Measurements from ENCODE around the gene FRZB. TPM values are rescaled to one million over a fixed set of nuclear protein-coding genes. Genes with fewer than 3 reads are reported as not detected.

The FRZB gene
- total RNA-seq, 1 experiment from 2014 or later: 1.8 TPM

- no TSS peak for BruUV-seq (replicated peaks)
- no peak for TF ChIP-seq EZH2 (IDR thresholded peaks at IDR 0.05; ENCODE audit: borderline replicate concordance, low read depth, low read length, poor library complexity, severe bottlenecking)
- no peak for TF ChIP-seq CTCF (conservative IDR thresholded peaks at IDR 0.05; ENCODE audit: low read depth, low read length)
- no peaks in the 10 kb centered on the region for H3K9me3 ChIP-seq (ENCODE audit: low read depth, low read length, poor library complexity, severe bottlenecking)
- CTCF ChIA-PET: no interaction called here
- intact Hi-C loops (cut with micrococcal nuclease; ENCODE audit: unreplicated experiment): no loop called here
- POLR2A ChIA-PET (ENCODE audit: low non-redundant PET): no interaction called here
- no peaks in the 10 kb centered on the region for H3K36me3 ChIP-seq (ENCODE audit: insufficient read depth, low read length, poor library complexity, severe bottlenecking)
- H3K27me3 ChIP-seq (replicated peaks; ENCODE audit: insufficient read depth, low read depth, low read length, poor library complexity): no peaks in the 10 kb centered on the region
- H3K27ac ChIP-seq (ENCODE audit: low read depth, low read length, poor library complexity, severe bottlenecking): no peak overlapping the region
- no peak overlapping the region for H3K4me3 ChIP-seq (ENCODE audit: low read depth, low read length, poor library complexity, severe bottlenecking)
- DNase-seq (ENCODE audit: low spot score): no peak
- peaks cover 22% of the 10 kb centered on the region for H3K4me1 ChIP-seq (ENCODE audit: insufficient read depth, low read length, poor library complexity, severe bottlenecking)
These were observed 23.9 kb upstream of the FRZB start for GRCh38 chr2:182890305-182890704.

- BruUV-seq (replicated peaks): no TSS peak
- no peaks in the 10 kb centered on the region for H3K36me3 ChIP-seq (ENCODE audit: insufficient read depth, low read length, poor library complexity, severe bottlenecking)
- no peak overlapping the region for H3K4me3 ChIP-seq (ENCODE audit: low read depth, low read length, poor library complexity, severe bottlenecking)
- TF ChIP-seq CTCF (conservative IDR thresholded peaks at IDR 0.05; ENCODE audit: low read depth, low read length): no peak
- TF ChIP-seq EZH2 (IDR thresholded peaks at IDR 0.05; ENCODE audit: borderline replicate concordance, low read depth, low read length, poor library complexity, severe bottlenecking): no peak
- no peaks in the 10 kb centered on the region for H3K9me3 ChIP-seq (ENCODE audit: low read depth, low read length, poor library complexity, severe bottlenecking)
- no peaks in the 10 kb centered on the region for H3K27me3 ChIP-seq (replicated peaks; ENCODE audit: insufficient read depth, low read depth, low read length, poor library complexity)
- H3K27ac ChIP-seq (ENCODE audit: low read depth, low read length, poor library complexity, severe bottlenecking): no peak overlapping the region
- POLR2A ChIA-PET (ENCODE audit: low non-redundant PET): no interaction called here
- intact Hi-C loops (cut with micrococcal nuclease; ENCODE audit: unreplicated experiment): no loop called here
- H3K4me1 ChIP-seq (ENCODE audit: insufficient read depth, low read length, poor library complexity, severe bottlenecking): peaks cover 22% of the 10 kb centered on the region
- CTCF ChIA-PET: no interaction called here
- DNase-seq (ENCODE audit: low spot score): no peak
These were observed 21.4 kb upstream of the FRZB start for GRCh38 chr2:182887753-182888415.

- TF ChIP-seq EZH2 (IDR thresholded peaks at IDR 0.05; ENCODE audit: borderline replicate concordance, low read depth, low read length, poor library complexity, severe bottlenecking) (no peak), CTCF (conservative IDR thresholded peaks at IDR 0.05; ENCODE audit: low read depth, low read length) (no peak)
- BruUV-seq (replicated peaks): no TSS peak
- no peak for DNase-seq (ENCODE audit: low spot score)
- Histone ChIP-seq H3K36me3 (ENCODE audit: insufficient read depth, low read length, poor library complexity, severe bottlenecking) (no peaks in the 10 kb centered on the region), H3K27me3 (replicated peaks; ENCODE audit: insufficient read depth, low read depth, low read length, poor library complexity) (no peaks in the 10 kb centered on the region), H3K27ac (ENCODE audit: low read depth, low read length, poor library complexity, severe bottlenecking) (no peak overlapping the region), H3K4me1 (ENCODE audit: insufficient read depth, low read length, poor library complexity, severe bottlenecking) (peaks cover 16% of the 10 kb centered on the region), H3K9me3 (ENCODE audit: low read depth, low read length, poor library complexity, severe bottlenecking) (no peaks in the 10 kb centered on the region), H3K4me3 (ENCODE audit: low read depth, low read length, poor library complexity, severe bottlenecking) (no peak overlapping the region)
- POLR2A ChIA-PET (ENCODE audit: low non-redundant PET): interaction anchor here (0.6 kb wide), 1 partner anchor 172 kb away, joined by 3 read pairs; no protein-coding TSS in a partner anchor
- intact Hi-C loops (cut with micrococcal nuclease; ENCODE audit: unreplicated experiment): no loop called here
- CTCF ChIA-PET: no interaction called here
These were observed 20.7 kb upstream of the FRZB start for GRCh38 chr2:182887093-182887492.
